NCI-H2107 treated with DMSO at 0.1 percent for 48 hours (cell line): ENCODE data around the gene CRISPLD2.

Experiments
- DNase-seq: peaks from one replicate; lab custom pipeline; 2025; ENCODE audit not compliant: unreplicated experiment; lab: John Stamatoyannopoulos, UW

Gene CRISPLD2

GRCh38 chr16:84795329-84796053 lies 24.3 kb upstream of the CRISPLD2 start:
- DNase-seq, result no peak

DNA sequence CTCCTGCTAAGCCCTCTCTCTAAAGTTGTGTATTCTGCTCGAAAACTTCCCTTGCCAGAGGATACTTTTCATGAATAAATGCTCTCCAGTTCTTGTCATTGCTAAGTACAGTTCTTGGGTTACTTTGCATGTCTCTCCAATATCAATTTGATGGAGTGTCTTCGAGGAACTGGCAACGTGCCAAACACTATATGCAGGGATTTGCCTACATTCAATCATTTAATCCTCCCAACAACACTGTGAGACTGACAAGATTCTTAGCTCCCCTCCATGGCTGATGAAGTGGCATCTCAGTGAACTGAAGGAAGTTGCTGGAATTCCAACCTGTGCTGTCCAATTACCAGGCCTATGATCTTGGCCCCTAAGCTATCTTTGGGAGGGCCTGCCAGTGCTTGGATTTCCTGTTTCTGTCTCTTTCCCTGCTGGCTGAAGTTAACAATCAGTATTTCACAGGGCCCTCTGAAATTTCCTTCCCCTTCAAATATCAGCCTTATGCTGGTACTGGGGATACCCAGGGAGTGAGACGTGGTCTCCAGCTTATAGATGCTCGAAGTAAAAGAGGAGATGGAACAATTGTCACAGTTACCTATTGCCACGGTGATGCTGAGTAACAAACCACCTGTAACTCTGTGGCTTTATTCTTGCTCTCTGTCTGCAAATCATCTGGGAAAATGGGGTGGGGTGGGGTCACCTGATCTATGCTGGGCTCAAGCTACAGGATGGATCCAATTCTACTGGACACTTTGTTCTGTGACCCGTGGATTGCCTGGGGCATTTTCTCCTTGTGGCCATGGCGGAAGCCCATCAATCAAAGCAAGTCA lies 19.4 kb upstream of the CRISPLD2 start:
- DNase-seq, result no peak

DNA sequence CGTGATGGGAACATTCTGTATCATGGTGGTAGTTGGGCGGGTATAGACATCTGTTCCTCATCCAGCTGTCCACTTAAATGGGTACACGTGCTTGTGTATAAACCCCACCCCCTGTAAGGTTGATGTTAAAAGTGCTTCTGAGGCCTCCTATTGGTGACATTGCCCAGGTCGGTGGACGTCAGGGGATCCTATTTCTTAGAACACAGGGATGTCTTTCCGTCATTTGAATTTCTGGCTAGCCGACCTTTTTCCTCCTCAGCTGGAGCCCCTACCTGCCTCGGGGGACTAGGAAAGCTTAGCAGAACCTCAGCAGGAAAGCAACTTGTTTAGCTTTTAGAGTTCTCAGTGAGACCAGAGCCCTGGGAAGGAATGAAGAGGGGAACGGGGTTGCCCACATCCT lies 16.6 kb upstream of the CRISPLD2 start:
- no peak for DNase-seq

GRCh38 chr16:84804326-84804725 lies 15.5 kb upstream of the CRISPLD2 start:
- DNase-seq, result no peak

- DNase-seq, result no peak
Observed at GRCh38 chr16:84806256-84806889, 13.4 kb upstream of the CRISPLD2 start.

DNA sequence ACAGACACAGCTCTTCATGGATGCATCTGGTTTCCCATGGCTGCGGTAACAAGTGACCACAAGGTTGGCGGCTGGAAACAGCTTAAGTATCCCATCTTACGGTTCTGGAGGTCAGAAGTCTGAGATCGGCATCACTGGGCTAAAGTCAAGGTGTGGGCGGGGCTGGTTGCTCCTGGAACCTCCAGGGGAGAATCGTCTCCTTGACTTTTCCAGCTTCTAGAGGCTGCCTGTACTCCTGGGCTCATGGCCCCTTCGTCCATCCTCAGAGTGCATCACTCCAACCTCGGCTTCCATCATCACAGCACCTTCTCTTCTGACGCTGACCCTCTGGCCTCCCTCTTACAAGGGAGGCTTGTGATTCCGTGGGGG lies 12.9 kb upstream of the CRISPLD2 start:
- no peak for DNase-seq

- DNase-seq, result no peak
Observed at GRCh38 chr16:84807776-84808175, 12.0 kb upstream of the CRISPLD2 start.

GRCh38 chr16:84808826-84809225 lies 11.0 kb upstream of the CRISPLD2 start:
- DNase-seq, result no peak

GRCh38 chr16:84810518-84811273 lies 9.1 kb upstream of the CRISPLD2 start:
- DNase-seq, result no peak

- DNase-seq, result no peak
Observed at GRCh38 chr16:84811529-84811928, 8.3 kb upstream of the CRISPLD2 start.

DNA sequence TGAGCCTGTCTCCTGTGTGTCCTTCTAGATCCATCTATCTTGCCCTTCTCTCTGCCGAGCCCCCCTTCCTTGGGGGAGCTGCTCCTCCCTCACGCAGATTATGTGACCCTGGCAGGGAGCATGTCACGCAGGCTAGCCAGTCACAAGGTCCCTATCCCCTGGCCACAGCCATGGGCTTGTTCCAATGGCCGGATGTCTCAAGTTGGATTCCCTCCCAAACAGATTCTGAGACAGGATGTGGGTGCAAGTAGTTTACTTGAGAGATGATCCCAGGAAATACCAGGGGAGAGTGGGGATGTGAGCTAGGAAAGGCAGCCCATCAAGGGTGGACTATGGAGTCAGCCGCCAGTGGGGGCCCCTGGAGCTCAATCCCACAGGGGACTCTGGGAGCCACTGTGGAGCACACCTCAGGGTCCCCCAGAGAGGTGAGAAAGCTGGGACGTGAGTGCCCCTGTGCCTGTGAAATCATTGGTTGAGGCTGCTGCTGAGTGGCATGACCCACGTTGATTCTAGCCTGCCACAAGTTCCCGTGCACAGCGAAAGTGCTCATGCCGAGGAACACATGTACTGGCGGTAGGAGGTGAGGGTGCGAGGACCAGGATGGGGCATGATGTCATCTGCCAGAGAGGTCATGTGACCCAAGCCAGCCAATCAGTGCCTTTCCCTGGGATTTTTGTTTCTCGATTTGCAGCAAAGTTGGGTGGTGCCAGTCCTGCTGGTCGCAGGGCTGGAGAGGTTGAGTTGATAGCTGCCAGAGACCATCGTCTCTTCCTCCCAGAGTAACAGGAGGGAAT lies 6.4 kb upstream of the CRISPLD2 start:
- no peak for DNase-seq

DNA sequence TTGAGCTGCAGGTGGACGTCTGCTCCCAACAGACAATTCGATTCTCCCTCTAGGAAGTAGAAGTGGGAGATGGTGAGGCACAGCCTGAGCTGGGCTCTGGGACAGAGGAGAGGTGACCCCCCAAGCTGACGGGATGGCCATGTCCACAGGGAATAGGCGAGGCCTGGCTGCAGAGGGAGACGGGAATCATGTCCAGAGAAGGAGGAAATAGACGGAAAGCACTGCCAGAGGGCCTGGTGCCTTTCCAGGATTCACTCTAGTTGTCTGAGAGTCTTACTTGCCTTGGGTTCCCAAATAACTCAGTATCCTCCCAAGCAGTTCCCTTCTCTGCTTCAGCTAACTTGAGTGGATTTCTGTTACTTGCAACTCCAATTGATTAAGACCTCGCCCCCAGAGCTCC lies 4.3 kb upstream of the CRISPLD2 start:
- DNase-seq, result no peak

GRCh38 chr16:84816023-84816422 lies 3.8 kb upstream of the CRISPLD2 start:
- no peak for DNase-seq

DNA sequence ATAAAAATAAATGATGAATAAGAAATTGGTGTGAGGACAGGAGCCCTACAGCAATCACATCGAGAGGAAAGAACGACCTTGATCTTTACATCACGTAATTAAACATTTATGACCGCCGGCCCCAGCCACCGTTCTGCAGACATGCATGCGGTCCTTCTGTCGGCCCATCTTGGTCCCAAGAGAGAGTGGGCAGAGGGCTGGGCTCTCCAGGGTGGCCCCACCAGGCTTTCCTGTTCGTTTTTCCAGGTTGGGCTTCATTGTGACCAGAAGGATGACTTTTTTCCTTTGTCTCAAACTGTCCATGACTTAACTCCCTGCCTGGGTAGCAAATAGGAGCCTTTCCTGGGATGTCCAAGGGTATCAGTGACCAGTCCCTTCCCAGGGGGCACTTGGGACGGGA lies 3.3 kb upstream of the CRISPLD2 start:
- no peak for DNase-seq

DNA sequence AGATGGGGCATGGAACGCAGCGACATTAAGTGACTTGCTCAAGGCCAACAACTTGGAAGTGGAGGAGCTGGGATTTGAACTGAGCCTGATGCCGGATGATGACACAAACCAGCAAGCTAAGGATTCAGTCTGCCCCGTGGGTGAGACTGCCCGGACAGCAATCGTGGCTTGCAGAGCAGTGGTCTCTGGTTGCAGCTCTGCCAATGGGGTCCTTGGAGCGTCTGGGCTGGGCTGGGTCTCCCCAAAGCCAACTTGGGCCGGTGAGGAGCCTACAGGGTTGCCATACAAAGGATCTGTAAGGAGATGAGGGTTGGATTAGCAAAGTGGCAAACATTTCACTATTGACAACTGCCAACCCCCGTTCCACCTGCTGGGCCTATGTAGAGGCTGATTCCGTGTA lies 2.6 kb upstream of the CRISPLD2 start:
- no peak for DNase-seq

DNA sequence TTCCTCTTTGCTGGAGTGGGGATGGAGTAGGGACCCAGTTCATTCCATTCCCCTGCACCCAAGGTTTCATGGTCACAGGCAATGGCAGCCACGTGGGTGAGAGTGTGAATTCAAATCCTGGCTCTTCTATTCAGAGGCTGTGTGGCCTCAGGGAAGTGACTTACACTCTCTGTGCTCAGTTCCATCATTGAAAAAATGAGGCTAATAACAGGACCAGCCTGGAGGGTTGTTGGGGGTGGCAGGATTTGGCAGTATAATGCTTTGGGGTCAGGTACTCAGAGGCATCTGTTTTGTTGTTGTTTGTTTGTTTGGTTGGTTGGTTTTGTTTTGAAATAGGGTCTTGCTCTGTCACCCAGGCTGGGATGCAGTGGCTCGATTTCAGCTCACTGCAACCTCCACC lies 2.2 kb upstream of the CRISPLD2 start:
- no peak for DNase-seq

- DNase-seq, result no peak
Observed at GRCh38 chr16:84818133-84818532, 1.7 kb upstream of the CRISPLD2 start.

GRCh38 chr16:84818989-84819643 lies 669 bp upstream of the CRISPLD2 start:
- DNase-seq, result no peak

DNA sequence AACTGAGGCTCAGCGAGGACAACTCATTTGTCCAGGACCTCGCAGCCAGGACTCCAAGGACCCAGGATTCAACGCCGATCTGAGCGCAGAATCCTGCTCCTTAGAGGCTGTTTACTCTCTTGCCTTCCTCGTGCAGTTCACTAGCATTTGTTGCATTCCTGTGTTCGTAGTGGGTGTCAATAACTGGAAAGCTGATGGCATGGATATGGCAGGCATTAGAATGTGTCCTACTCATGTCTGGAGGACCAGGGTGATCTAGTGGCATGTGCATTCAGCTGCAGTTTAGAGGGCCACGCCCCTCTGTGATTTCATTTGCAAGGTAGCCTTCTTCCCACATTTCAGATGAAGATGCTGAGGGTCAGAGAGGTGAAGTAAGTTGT lies 510 bp downstream of the CRISPLD2 start:
- DNase-seq, result no peak

GRCh38 chr16:84820771-84821170 lies 986 bp downstream of the CRISPLD2 start:
- DNase-seq, result no peak
